GM12873 (cell line): ENCODE measurements around the gene RWDD3.

Experiments used
- TF ChIP-seq, protein P1 (sequence below): IDR thresholded peaks from 2 replicates; pipeline ENCODE4 v1.5.1; 2012; ENCODE audit warnings: low read depth, mild to moderate bottlenecking, moderate library complexity, low read length, control low read depth; ENCODE audit not compliant: insufficient read depth; ENCODE audit errors: missing control alignments

The RWDD3 gene

DNA sequence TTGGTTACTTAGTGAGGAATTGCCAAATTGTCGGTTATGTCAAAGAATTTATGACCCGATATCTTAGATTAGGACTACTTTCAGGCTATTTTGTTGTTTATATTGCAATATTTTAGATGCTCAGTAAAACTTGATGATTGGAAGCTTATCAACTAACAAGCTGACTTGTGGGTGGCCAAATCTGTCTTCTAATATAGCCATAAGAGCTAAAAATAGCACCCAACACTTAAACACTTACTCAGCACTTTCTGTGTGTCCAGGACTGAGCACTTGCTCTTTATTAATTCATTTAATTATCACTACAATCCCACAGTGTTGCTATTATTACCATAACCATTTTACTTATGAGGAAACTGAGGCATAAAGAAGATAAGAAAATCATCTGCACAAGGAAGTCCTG is 50.4 kb downstream of the RWDD3 start:
- TF ChIP-seq, protein P1, sequence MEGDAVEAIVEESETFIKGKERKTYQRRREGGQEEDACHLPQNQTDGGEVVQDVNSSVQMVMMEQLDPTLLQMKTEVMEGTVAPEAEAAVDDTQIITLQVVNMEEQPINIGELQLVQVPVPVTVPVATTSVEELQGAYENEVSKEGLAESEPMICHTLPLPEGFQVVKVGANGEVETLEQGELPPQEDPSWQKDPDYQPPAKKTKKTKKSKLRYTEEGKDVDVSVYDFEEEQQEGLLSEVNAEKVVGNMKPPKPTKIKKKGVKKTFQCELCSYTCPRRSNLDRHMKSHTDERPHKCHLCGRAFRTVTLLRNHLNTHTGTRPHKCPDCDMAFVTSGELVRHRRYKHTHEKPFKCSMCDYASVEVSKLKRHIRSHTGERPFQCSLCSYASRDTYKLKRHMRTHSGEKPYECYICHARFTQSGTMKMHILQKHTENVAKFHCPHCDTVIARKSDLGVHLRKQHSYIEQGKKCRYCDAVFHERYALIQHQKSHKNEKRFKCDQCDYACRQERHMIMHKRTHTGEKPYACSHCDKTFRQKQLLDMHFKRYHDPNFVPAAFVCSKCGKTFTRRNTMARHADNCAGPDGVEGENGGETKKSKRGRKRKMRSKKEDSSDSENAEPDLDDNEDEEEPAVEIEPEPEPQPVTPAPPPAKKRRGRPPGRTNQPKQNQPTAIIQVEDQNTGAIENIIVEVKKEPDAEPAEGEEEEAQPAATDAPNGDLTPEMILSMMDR, result no peak

DNA sequence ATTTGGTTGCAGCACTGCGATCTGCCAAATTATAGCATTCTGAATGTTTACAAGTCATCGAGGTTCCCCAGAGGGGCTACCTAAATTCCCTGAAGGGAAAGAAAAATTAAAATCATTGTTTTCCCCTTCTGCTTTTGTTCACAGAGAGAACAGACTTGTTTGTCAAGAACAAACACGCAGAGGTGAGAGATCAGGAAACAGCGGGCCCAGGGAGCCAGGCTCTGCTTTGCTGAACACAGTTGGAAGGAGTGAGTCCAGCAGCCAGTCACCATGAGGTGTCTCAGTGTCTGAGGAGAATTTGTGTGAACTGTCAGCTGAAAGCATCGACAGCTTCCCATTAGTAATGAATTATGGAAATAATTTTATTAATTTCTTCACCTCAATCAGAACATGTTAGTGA is 52.5 kb downstream of the RWDD3 start:
- TF ChIP-seq, protein P1, result no peak

DNA sequence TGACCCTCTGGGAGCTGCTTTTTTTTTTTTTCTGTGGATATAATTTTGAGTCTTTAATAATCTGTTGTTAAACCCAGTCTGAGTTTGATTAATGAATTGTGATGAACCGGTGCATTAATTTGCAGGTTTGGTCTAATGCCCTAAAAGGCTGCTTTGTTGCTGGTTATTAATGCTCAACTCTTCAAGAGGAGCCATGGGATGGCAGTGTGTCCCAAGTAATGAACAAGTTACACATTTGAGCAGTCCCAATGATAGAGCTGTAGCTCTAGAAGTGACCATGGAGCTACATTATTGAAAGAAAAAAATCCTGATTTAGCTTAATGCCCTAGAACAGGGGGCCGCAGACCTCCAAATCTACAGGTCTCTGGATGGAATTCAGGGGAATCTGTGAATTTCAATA is 53.1 kb downstream of the RWDD3 start:
- TF ChIP-seq, protein P1, result no peak

DNA sequence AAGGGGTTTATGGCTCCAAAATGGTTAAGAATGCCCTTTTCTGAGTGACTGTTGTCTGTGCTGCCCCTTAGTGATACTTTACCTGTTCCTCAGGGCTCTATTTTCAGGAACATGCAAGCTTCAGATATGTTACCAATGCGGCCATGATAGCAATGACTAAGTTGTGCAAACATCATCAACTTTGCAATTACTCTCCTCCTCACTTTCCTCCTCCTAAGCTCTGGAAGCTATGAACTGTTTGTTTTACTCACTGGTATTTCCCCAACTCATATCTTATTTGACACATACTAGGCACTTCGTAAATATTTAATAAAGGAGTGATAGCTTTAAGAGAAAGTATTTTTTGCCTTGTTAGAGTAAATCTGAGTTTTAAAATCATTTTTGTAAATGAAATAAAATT is 53.8 kb downstream of the RWDD3 start:
- TF ChIP-seq, protein P1, result no peak
